GM12873 (cell line): Measurements from ENCODE around the gene CCT2.

Source experiments
- CTCF ChIP-seq: IDR thresholded peaks from 2 replicates; pipeline ENCODE4 v1.5.1; 2012; ENCODE audit warnings: low read depth, mild to moderate bottlenecking, moderate library complexity, low read length, control low read depth; ENCODE audit not compliant: insufficient read depth; ENCODE audit errors: missing control alignments

Gene CCT2

GRCh38 chr12:69608114-69608513 lies 22.9 kb downstream of the CCT2 start:
- no peak for TF ChIP-seq CTCF

GRCh38 chr12:69610126-69610525 lies 24.9 kb downstream of the CCT2 start:
- no peak for TF ChIP-seq CTCF

- no peak for TF ChIP-seq CTCF
These were observed 25.5 kb downstream of the CCT2 start, which contains the start of gene LRRC10 for GRCh38 chr12:69610729-69611128. Gene LRRC10 (minus strand): TSS chr12:69610907. CDS start chr12:69610838, 69 bp downstream.

GRCh38 chr12:69613351-69613750 lies 28.1 kb downstream of the CCT2 start:
- TF ChIP-seq CTCF: no peak

GRCh38 chr12:69616025-69616424 lies 30.8 kb downstream of the CCT2 start:
- TF ChIP-seq CTCF: no peak

GRCh38 chr12:69619050-69619449 lies 33.8 kb downstream of the CCT2 start:
- no peak for TF ChIP-seq CTCF

- no peak for TF ChIP-seq CTCF
These were observed 34.8 kb downstream of the CCT2 start for GRCh38 chr12:69620077-69620476.
